Measurements from ENCODE around the gene HOOK1.

Gene HOOK1

GRCh38 chr1:59814901-59815825 is at the start of gene HOOK1:
HOOK1 (plus strand) TSS chr1:59814949; CDS start chr1:59815118, 169 bp downstream.
- DNase-seq = peak; percentile 55

GRCh38 chr1:59765011-59765730 is 49.6 kb upstream of the HOOK1 start:
- DNase-seq = peak; percentile 38

GRCh38 chr1:59766227-59766855 is 48.4 kb upstream of the HOOK1 start:
- no peak for DNase-seq

- no peak for DNase-seq
Observed at GRCh38 chr1:59767119-59767518, 47.6 kb upstream of the HOOK1 start.

- no peak for DNase-seq
Observed at GRCh38 chr1:59768792-59769735, 45.7 kb upstream of the HOOK1 start.

GRCh38 chr1:59769736-59770095 is 45.0 kb upstream of the HOOK1 start:
- DNase-seq = no peak

- no peak for DNase-seq
Observed at GRCh38 chr1:59771361-59771760, 43.4 kb upstream of the HOOK1 start.

- DNase-seq = no peak
Observed at GRCh38 chr1:59775480-59775879, 39.3 kb upstream of the HOOK1 start.

- no peak for DNase-seq
Observed at GRCh38 chr1:59776960-59777852, 37.5 kb upstream of the HOOK1 start.

- DNase-seq = peak; percentile 52
Observed at GRCh38 chr1:59779949-59780348, 34.8 kb upstream of the HOOK1 start.

GRCh38 chr1:59788825-59789224 is 25.9 kb upstream of the HOOK1 start:
- no peak for DNase-seq

- DNase-seq = no peak
Observed at GRCh38 chr1:59798600-59798999, 16.1 kb upstream of the HOOK1 start.

GRCh38 chr1:59803458-59804038 is 11.2 kb upstream of the HOOK1 start:
- DNase-seq = no peak

- no peak for DNase-seq
Observed at GRCh38 chr1:59804301-59804700, 10.4 kb upstream of the HOOK1 start.

GRCh38 chr1:59805554-59805953 is 9.2 kb upstream of the HOOK1 start:
- DNase-seq = no peak

GRCh38 chr1:59814180-59814900 is 409 bp upstream of the HOOK1 start:
- peak; percentile 99 for DNase-seq

GRCh38 chr1:59815892-59816291 is 1.1 kb downstream of the HOOK1 start:
- peak; percentile 44 for DNase-seq

GRCh38 chr1:59816318-59816878 is 1.6 kb downstream of the HOOK1 start:
- no peak for DNase-seq

- DNase-seq = peak; percentile 36
Observed at GRCh38 chr1:59819566-59820438, 5.1 kb downstream of the HOOK1 start.

Measured in NCI-H82 (cell line).